GM23248 (cell line): Measurements from ENCODE around the gene NPSR1. TPM values are rescaled to one million over a fixed set of nuclear protein-coding genes. Genes with fewer than 3 reads are reported as not detected.

Experiments used
- DNase-seq: peaks from one replicate; pipeline ENCODE4 v3.0.0-alpha.2; 2015
- H2AFZ ChIP-seq: fragments of 200-600 bp; sonication (generic); 2 replicates; pipeline ENCODE4 v1.6.1; 2016; ENCODE audit warnings: antibody characterized with exemption
- H3F3A ChIP-seq: fragments of 200-600 bp; sonication (generic); 2 replicates; pipeline ENCODE4 v1.6.1; 2016; ENCODE audit warnings: mild to moderate bottlenecking, antibody characterized with exemption, mixed run types; ENCODE audit not compliant: insufficient read depth
- H3K27ac ChIP-seq: fragments of 200-600 bp; sonication (generic); 2 replicates; pipeline ENCODE4 v1.5.1; 2016; ENCODE audit warnings: mild to moderate bottlenecking
- H3K27me3 ChIP-seq: fragments of 200-600 bp; sonication (generic); replicated peaks from 2 replicates; pipeline ENCODE4 v1.6.1; 2016; ENCODE audit warnings: mild to moderate bottlenecking; ENCODE audit not compliant: insufficient read depth
- H3K36me3 ChIP-seq: fragments of 200-600 bp; sonication (generic); 2 replicates; pipeline ENCODE4 v1.6.1; 2016; ENCODE audit warnings: low read depth, mild to moderate bottlenecking
- H3K4me1 ChIP-seq: fragments of 200-600 bp; sonication (generic); 2 replicates; pipeline ENCODE4 v1.6.1; 2016; ENCODE audit warnings: mild to moderate bottlenecking; ENCODE audit not compliant: insufficient read depth
- H3K4me2 ChIP-seq: fragments of 200-600 bp; sonication (generic); one replicate; pipeline ENCODE4 v1.6.1; 2016; ENCODE audit warnings: mild to moderate bottlenecking; ENCODE audit not compliant: unreplicated experiment
- H3K4me3 ChIP-seq: fragments of 200-600 bp; sonication (generic); 2 replicates; pipeline ENCODE4 v1.5.1; 2016; ENCODE audit warnings: mild to moderate bottlenecking
- H3K79me2 ChIP-seq: fragments of 200-600 bp; sonication (generic); 2 replicates; pipeline ENCODE4 v1.6.1; 2016; ENCODE audit warnings: mild to moderate bottlenecking; ENCODE audit not compliant: insufficient read depth
- H3K9ac ChIP-seq: fragments of 200-600 bp; sonication (generic); 2 replicates; pipeline ENCODE4 v1.6.1; 2016; ENCODE audit warnings: mild to moderate bottlenecking
- H3K9me2 ChIP-seq: fragments of 200-600 bp; sonication (generic); 2 replicates; pipeline ENCODE4 v1.6.1; 2016; ENCODE audit warnings: mixed run types, mild to moderate bottlenecking, moderate library complexity; ENCODE audit not compliant: insufficient read depth
- H3K9me3 ChIP-seq: fragments of 200-600 bp; sonication (generic); one replicate; pipeline ENCODE4 v1.6.1; 2017; ENCODE audit warnings: low read depth
- H4K20me1 ChIP-seq: fragments of 200-600 bp; sonication (generic); 2 replicates; pipeline ENCODE4 v1.6.0; 2016; ENCODE audit not compliant: insufficient read depth
- EZH2 ChIP-seq: fragments of 200-600 bp; sonication (generic); IDR thresholded peaks from 2 replicates; pipeline ENCODE4 v1.6.1; 2018; ENCODE audit warnings: antibody characterized with exemption, mild to moderate bottlenecking; ENCODE audit not compliant: insufficient read depth, poor library complexity, severe bottlenecking
- EZH2phosphoT487 ChIP-seq: fragments of 200-600 bp; sonication (generic); IDR thresholded peaks from 2 replicates; pipeline ENCODE4 v1.6.1; 2018; ENCODE audit warnings: antibody characterized with exemption, moderate library complexity, mild to moderate bottlenecking, low read depth; ENCODE audit not compliant: insufficient read depth
- WGBS, 2 experiments: methylation state at CpG; one replicate each; pipeline ENCODE4 v1.1.6; 2015 to 2017; ENCODE audit warnings: low lambda C conversion rate in 2 of 2, low coverage in 1 of 2; ENCODE audit errors: missing lambda C conversion rate in 2 of 2; 5-methylcytosine and 5-hydroxymethylcytosine counted together
- in situ Hi-C: fragments of 300-500 bp; cut with MboI; formaldehyde crosslinking; loops from 2 replicates; pipeline ENCODE4 v1.15.0; 2020
- polyA plus RNA-seq: library from polyadenylated mRNA; unstranded; fragments of >200 nt; fragmentation: Nextera tagmentation; extraction: Ambion mirVana; gene quantifications from 2 replicates; pipeline ENCODE4 v1.2.1, GENCODE V29; 2016
- total RNA-seq: library from RNA; depleted of rRNA; stranded (reverse); fragments of >200 nt; shearing (Covaris generic); gene quantifications from 2 replicates; pipeline ENCODE4 v1.2.3, GENCODE V29; 2014

Gene NPSR1
- total and polyA plus RNA-seq, 2 experiments from 2014 or later, result not detected

- TF ChIP-seq EZH2, result no peak
- TF ChIP-seq EZH2phosphoT487, result no peak
- no peaks in the 10 kb centered on the region for H3K9me2 ChIP-seq
- WGBS, 2 experiments, result 14% methylated on average over 1 of the region's 1 CpG
- H3K4me1 ChIP-seq, result no peaks in the 10 kb centered on the region
- H3K27ac ChIP-seq, result no peak overlapping the region
- H3F3A ChIP-seq, result no peaks in the 10 kb centered on the region
- H4K20me1 ChIP-seq, result no peaks in the 10 kb centered on the region
- in situ Hi-C loops, result no loop called here
- no peaks in the 10 kb centered on the region for H3K9me3 ChIP-seq
- no peak overlapping the region for H3K4me2 ChIP-seq
- no peak overlapping the region for H3K4me3 ChIP-seq
- H3K27me3 ChIP-seq, result peaks cover 20% of the 10 kb centered on the region; the same call in 1 of the 2 replicates
- no peaks in the 10 kb centered on the region for H3K79me2 ChIP-seq
- no peak for DNase-seq
- H3K36me3 ChIP-seq, result no peaks in the 10 kb centered on the region
- no peak overlapping the region for H2AFZ ChIP-seq
- no peak overlapping the region for H3K9ac ChIP-seq
Measured at GRCh38 chr7:34761206-34761605, 103.2 kb downstream of the NPSR1 start.

DNA sequence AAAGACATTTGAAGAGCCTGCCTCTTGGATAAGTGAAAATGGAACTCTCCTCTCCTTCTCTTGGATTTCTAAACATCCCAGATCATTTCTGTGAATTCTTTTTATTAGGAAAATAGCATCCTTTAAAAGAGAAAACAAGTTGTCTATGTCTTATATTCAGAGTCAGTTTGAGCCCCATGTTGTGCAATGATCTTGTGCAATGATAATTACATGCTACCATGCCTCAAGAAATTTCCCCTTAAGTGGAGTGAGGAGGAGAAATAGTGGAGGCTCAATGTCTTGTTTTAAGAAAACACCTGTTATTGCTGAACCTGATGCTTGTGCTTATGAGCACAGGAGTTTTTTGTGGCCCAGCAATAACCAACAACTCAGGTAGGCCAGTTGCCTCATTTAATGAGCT, 103.6 kb downstream of the NPSR1 start:
- H3K9me3 ChIP-seq, result no peaks in the 10 kb centered on the region
- no peak overlapping the region for H3K9ac ChIP-seq
- no peaks in the 10 kb centered on the region for H3K36me3 ChIP-seq
- H4K20me1 ChIP-seq, result no peaks in the 10 kb centered on the region
- TF ChIP-seq EZH2 (no peak), EZH2phosphoT487 (no peak)
- no peaks in the 10 kb centered on the region for H3K9me2 ChIP-seq
- H3F3A ChIP-seq, result no peaks in the 10 kb centered on the region
- no peak overlapping the region for H3K27ac ChIP-seq
- H2AFZ ChIP-seq, result no peak overlapping the region
- H3K4me3 ChIP-seq, result no peak overlapping the region
- H3K79me2 ChIP-seq, result no peaks in the 10 kb centered on the region
- no peak overlapping the region for H3K4me2 ChIP-seq
- peak; percentile 17 for DNase-seq
- H3K27me3 ChIP-seq, result peaks cover 20% of the 10 kb centered on the region; the same call in 1 of the 2 replicates
- in situ Hi-C loops, result no loop called here
- H3K4me1 ChIP-seq, result no peaks in the 10 kb centered on the region

DNA sequence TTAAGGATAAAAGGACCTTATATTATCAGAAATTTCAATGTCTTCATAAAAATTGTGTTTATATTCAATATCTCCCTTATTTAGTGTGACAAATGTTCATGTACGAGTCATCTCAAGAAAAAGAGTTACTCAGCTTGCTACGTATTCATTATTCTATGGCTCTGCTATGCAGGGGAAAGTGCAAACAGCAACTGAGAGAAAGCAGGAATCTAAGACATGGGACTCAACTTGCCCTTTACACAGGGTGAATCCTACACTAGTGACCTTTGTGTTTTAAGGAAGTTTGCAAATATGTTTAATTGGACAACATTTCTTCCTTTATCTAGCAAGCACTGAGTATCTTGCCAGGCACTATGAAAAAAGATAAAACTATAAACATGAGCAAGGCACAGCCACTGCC, 104.7 kb downstream of the NPSR1 start:
- Histone ChIP-seq H3K79me2 (no peaks in the 10 kb centered on the region), H3K9me3 (no peaks in the 10 kb centered on the region), H3K4me1 (no peaks in the 10 kb centered on the region), H3K9me2 (no peaks in the 10 kb centered on the region), H2AFZ (no peak overlapping the region), H3K36me3 (no peaks in the 10 kb centered on the region), H3K4me2 (no peak overlapping the region), H3K9ac (no peak overlapping the region), H4K20me1 (no peaks in the 10 kb centered on the region), H3K27ac (no peak overlapping the region), H3K27me3 (peaks cover 20% of the 10 kb centered on the region; the same call in 1 of the 2 replicates), H3K4me3 (no peak overlapping the region), H3F3A (no peaks in the 10 kb centered on the region)
- WGBS, 2 experiments, result 6 to 7% methylated on average over 2 of the region's 2 CpGs
- DNase-seq, result peak; percentile 24
- in situ Hi-C loops, result no loop called here
- TF ChIP-seq EZH2phosphoT487, result no peak
- no peak for TF ChIP-seq EZH2

DNA sequence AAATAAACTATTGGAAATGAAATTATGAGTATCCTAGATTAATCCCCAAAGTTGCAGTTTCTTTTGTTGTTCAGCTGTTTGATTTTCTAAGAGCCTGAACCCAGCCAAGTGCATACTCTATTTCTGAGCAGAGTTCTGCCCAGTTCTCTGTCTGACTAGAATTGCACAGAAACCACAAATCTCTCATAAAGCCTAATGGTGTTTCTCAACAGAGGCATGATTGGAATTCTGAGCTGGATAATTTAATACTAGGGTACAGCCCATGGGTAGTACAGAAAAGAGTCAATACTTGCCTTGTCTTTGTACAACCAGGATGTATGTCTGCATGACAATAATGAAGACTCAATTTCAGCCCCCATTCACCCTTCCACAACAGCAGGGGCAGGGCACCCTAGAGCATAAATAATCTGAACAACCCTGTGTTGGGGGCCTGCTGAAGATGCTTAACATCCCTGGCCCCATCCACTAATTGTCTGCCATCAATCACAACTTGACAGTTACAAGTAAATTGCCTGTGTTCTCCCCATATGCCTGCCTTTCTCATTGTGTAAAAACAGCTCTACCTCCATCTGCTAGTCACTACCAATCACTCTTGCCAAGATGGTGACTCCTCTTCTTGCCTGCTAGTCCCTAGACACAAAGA, 114.4 kb downstream of the NPSR1 start:
- H3K9me3 ChIP-seq, result no peaks in the 10 kb centered on the region
- H3K4me2 ChIP-seq, result no peak overlapping the region
- no peak for TF ChIP-seq EZH2
- no peak for TF ChIP-seq EZH2phosphoT487
- no peak overlapping the region for H3K4me3 ChIP-seq
- H3K79me2 ChIP-seq, result no peaks in the 10 kb centered on the region
- H3K4me1 ChIP-seq, result no peaks in the 10 kb centered on the region
- no peaks in the 10 kb centered on the region for H3F3A ChIP-seq
- no peak overlapping the region for H2AFZ ChIP-seq
- in situ Hi-C loops, result no loop called here
- H3K9me2 ChIP-seq, result no peaks in the 10 kb centered on the region
- no peaks in the 10 kb centered on the region for H4K20me1 ChIP-seq
- no peak overlapping the region for H3K9ac ChIP-seq
- no peak overlapping the region for H3K27ac ChIP-seq
- H3K27me3 ChIP-seq, result no peaks in the 10 kb centered on the region
- no peak for DNase-seq
- no peaks in the 10 kb centered on the region for H3K36me3 ChIP-seq
